Prostate gland (tissue), 2 donors: ENCODE data around the gene HES1.

Experiments
- CTCF ChIP-seq, 4 experiments: fragments of 200-600 bp in 2 of 4; fragments of 450-650 bp in 2 of 4; sonication (generic) in 2 of 4; IDR thresholded peaks; 1 replicate in 3 of 4; 2 replicates in 1 of 4; pipeline ENCODE4 v1.5.1; 2016 to 2019; ENCODE audit warnings: antibody characterized with exemption in 4 of 4, mild to moderate bottlenecking in 2 of 4, moderate library complexity in 2 of 4
- POLR2A ChIP-seq: fragments of 450-650 bp; IDR thresholded peaks from one replicate; pipeline ENCODE4 v1.6.1; 2016; ENCODE audit warnings: antibody characterized with exemption, mild to moderate bottlenecking
- POLR2AphosphoS5 ChIP-seq: sonication (generic); formaldehyde crosslinking; IDR thresholded peaks from one replicate; pipeline ENCODE4 v1.6.1; 2017; ENCODE audit warnings: antibody characterized with exemption

- TF ChIP-seq POLR2A (no peak), CTCF (IDR thresholded peaks at IDR 0.05) (no peak), POLR2AphosphoS5 (no peak)
These were observed 5.8 kb upstream of the HES1 start for GRCh38 chr3:194130188-194130587.
